Dermis microvascular lymphatic vessel endothelial cell (primary cell): Measurements from ENCODE around the gene ADAMTS2. TPM values are rescaled to one million over a fixed set of nuclear protein-coding genes. Genes with fewer than 3 reads are reported as not detected.
"Not testable (repeated sequence)": the region's sequence is repeated elsewhere in the genome, so short reads cannot be mapped to it uniquely, and the experiment has no call there.

ENCODE experiments used
- DNase-seq, 2 donors: peaks; one replicate each; pipeline versions ENCODE4 v3.0.0 to v3.0.0-alpha.2; 2010; ENCODE audit warnings: low read depth in 2 of 2
- total RNA-seq: library from RNA; depleted of rRNA; stranded (reverse); fragments of >200 nt; gene quantifications from 2 replicates; pipeline ENCODE4 v1.2.1, GENCODE V29; 2014

Gene ADAMTS2
- total RNA-seq, 1 donor from 2014 or later = not detected

DNA sequence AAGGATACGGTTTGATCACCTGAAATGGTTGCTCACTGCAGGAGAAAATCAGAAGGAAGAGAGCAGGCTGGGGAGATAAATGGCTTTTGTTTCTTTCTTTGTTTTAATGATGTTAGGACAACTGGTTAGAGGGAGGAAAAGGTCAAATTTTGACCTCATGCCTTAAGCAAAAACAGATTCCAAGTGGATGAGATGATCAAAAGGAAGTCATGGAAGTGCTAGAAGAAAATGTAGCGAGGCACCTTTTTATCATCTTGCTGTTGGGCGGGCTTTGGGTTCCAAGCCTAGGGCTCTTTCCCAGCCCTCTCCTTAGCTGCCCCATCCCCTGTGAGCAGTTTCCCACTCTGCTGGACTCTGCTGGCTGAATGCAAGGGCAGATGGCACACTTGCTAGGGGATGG, 127.9 kb downstream of the ADAMTS2 start:
- no peak for DNase-seq

GRCh38 chr5:179216381-179216780, 128.9 kb downstream of the ADAMTS2 start:
- DNase-seq = not testable (repeated sequence)

DNA sequence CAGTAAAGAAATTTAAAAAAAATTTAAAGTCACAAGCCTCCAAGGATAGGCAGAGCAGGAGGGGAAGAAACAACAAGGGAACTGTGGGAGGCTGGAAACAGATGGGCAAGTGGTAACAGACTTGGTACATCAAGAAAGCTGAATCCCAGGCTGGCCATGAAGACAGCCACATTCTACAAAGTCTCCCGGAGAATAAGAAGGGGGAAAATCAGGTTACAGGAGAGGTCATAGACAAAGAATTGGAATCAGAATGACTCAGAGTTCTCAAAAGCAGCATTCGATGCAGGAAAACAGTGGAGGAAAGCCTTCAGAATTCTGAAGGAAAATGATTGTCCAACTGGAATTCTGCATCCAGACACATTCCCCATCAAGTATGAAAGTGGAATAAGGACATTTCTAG, 129.7 kb downstream of the ADAMTS2 start:
- DNase-seq = no peak

GRCh38 chr5:179214678-179215077, 130.6 kb downstream of the ADAMTS2 start:
- no peak for DNase-seq

- no peak for DNase-seq
These were observed 132.4 kb downstream of the ADAMTS2 start for GRCh38 chr5:179212870-179213269.

GRCh38 chr5:179211631-179212030, 133.6 kb downstream of the ADAMTS2 start:
- DNase-seq = no peak

GRCh38 chr5:179211068-179211467, 134.2 kb downstream of the ADAMTS2 start:
- no peak for DNase-seq

DNA sequence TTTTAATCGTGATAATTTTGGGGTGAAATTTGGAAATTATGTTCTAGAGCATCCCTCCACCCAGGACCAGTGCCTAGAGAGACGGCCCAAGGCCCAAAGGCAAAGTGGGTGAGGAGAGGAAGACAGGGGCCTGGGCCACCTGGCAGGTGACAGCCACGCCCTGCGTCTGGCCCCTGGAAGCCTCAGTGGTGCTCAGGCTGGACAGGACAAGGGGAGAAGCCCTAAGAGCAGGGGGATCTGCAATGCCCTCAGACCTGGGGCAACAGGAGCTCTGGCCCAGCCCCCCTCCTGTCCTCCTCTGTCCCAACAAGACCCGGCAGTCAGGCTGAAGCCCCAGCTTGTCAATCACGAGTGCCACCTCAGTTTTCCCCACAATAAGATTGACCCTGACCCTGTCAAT, 134.8 kb downstream of the ADAMTS2 start:
- no peak for DNase-seq

GRCh38 chr5:179209359-179210150, 135.7 kb downstream of the ADAMTS2 start:
- no peak for DNase-seq

DNA sequence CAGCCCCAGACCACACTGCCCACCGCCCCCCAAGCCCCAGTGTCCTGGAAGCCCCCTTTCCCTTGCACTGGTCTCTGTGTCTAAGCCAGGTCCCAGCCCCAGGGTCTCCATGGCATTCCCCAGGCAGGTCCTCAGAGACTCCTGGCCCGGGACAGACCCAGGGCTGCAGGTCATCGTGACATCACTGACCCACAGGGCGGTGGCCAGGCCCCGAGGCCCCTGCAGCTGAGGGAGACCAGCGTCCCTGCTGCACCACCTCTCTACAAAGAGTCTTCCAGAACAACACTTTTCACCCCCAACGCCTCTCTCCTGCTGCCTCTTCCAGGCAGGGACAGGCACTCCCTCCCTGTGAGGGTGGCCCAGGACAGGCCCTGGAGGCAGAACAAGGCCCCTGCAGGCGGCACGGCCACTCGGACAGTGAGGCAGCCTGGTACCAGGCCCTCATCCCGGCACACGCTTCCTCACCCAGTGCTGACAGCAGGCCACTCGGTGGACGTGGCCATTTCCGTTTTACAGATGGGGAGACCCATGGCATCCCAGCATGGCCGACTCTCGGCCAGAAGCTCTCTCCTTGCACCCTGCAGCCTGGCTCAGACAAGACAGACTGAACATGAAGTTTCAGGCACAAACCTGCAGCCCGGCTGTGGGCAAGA, 136.4 kb downstream of the ADAMTS2 start:
- no peak for DNase-seq

DNA sequence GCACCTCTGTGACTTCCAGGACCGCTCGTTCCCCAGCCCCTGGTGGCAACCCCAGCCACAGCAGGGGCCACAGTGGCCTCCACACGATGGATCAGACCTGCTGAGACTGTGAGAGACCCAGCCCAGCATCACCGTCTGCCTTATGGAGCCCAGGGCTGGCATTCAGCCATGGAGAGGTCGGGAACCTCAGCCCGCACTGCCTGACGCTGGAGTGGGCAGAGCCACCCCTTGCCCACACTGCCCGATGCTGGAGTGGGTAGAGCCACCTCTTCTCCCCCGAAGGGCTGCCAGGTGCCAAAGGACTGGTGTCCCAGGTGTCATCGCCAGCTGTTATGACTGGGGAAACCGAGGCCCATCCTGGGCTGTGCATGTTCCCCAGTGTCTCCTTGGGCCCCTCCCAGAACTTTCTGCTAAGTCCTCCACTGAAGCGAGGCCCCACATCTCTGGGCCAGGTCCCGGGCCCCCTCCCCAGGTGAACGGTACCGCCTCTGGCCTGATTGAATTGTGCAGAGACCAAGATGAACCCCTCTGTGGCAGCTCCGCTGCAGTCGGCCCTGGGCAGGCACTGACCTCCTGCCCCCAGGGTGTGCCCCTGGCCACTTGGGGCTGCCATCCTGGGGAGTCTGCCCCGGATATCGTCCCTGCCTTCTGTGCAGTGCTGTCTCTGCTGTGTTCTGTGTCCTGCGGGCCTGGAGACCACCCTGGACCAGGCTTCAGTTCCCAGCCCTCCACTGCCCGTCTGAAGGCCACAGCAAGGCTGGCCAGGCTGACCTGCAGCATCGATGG, 137.1 kb downstream of the ADAMTS2 start:
- DNase-seq = no peak

DNA sequence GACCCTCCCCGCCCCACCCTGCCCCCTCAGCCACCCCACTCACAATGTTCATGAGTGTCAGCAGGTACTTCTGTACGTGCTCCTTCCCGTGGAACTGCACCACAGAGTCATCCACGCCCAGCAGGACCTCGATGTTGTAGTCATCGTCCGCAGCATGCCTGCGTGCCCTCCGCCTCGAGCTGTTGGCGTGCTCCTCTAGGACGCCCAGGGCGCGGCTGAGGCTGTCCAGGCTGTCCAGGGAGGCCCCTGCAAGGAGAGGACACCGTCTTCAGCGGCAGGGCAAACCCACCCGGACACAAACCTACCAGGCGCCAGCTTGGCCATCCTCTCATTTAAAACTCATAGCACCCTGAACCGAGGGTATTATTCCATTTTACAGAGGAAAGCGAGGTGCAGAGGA, 137.8 kb downstream of the ADAMTS2 start:
- DNase-seq = no peak

DNA sequence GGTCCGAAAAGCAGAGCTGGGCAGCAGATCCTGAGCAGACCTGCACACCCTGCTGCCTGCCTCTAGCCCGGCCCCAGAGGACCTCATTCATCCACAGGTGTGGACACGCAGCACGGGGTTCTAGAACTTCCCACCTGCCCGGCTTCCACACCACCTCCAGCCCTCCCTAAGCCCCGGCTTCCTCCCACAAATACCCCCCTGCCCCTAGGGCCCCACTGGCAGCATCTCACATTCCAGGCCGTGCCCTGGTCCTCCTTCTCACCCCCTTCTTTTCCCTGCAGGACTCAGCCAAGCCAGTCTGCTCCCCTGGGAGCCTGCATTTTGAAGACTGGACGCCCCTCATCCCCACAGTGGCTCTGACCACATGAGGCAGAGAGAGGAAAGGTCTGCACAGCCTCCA, 138.9 kb downstream of the ADAMTS2 start:
- DNase-seq = no peak

- DNase-seq = no peak
These were observed 140.0 kb downstream of the ADAMTS2 start for GRCh38 chr5:179205277-179205676.

- no peak for DNase-seq
These were observed 140.7 kb downstream of the ADAMTS2 start for GRCh38 chr5:179204572-179204971.

- DNase-seq = no peak
These were observed 142.0 kb downstream of the ADAMTS2 start for GRCh38 chr5:179203248-179203647.

GRCh38 chr5:179201986-179202385, 143.3 kb downstream of the ADAMTS2 start:
- DNase-seq = no peak

- DNase-seq = no peak
These were observed 146.0 kb downstream of the ADAMTS2 start for GRCh38 chr5:179199246-179199645.

- no peak for DNase-seq
These were observed 146.4 kb downstream of the ADAMTS2 start for GRCh38 chr5:179198825-179199224.

GRCh38 chr5:179196405-179197079, 148.7 kb downstream of the ADAMTS2 start:
- no peak for DNase-seq

- DNase-seq = no peak
These were observed 149.5 kb downstream of the ADAMTS2 start for GRCh38 chr5:179195561-179196404.
